ENCODE measurements around the gene LARGE1.

DNA sequence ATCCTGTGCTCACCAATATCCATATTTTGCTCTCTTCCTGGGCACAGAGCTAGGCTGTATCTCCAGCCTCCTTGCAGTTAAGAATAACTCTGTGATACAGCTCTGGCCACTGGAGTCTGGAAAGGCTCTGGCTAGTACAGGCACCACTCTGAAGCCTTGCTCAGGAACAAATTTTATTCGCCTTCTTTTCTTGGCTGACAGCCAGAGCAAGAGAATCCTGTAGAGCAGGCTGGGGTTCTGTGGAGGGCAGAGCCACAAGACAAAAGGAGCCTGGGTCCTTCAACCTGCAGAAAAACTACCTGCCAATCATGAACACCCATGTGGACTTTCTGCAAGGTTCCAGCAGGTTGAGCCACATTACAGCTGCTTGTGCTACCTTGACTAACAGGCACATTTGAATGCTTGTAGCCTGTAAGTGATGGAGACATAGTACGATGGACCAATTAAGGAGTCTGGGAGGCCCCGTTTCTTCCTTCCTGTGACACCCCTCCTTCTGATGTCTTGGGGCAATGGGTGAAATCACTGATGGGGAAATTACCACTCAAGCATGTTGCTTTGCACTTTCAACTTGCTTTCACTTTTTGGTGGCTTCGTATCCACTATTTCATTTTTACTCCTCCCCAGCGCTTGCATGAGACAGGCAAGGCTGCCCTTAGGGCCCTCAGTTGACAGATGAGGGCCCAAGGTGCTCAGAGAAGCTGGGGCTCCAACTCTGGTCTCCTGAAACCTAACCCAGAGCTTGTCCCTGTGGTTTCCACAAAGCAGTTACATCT, 594.9 kb downstream of the LARGE1 start:
- TF ChIP-seq POLR2A (IDR thresholded peaks at IDR 0.05; ENCODE audit: low read depth, low read length): no peak; the same call in 1 of the 2 replicates
- no peak for TF ChIP-seq POLR2AphosphoS5 (IDR thresholded peaks at IDR 0.05; ENCODE audit: low read depth, low read length)
